C1 segment of cervical spinal cord (tissue), 14 donors: ENCODE data around the gene C1orf226.

Experiments used
- DNase-seq, 14 donors: peaks; one replicate each; lab custom pipeline; 2025; lab: John Stamatoyannopoulos, UW

The C1orf226 gene

GRCh38 chr1:162365284-162366020 lies 16.1 kb upstream of the C1orf226 start:
- DNase-seq = no peak

DNA sequence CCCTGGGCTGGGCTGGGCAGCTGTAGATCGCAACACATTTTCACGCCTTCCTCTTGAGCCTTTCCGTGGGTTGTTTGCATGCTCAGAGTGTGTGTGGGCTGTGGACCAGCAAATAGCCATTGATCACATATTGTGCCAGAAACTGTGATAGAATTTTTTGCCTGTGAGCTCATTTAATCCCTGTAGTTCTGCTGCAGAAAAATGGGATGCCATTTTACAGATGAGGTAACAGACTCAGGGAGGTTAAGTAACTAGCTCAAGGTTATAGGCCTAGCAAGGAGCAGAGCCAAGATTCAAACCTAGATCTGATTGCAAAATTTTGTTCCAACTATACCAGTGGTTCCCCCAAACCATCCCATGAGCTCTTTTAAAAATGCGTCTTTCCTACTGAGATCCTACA lies 15.4 kb upstream of the C1orf226 start:
- no peak for DNase-seq

GRCh38 chr1:162366671-162367070 lies 14.9 kb upstream of the C1orf226 start:
- no peak for DNase-seq

GRCh38 chr1:162367073-162367472 lies 14.5 kb upstream of the C1orf226 start:
- no peak for DNase-seq

- DNase-seq = no peak
These were observed 13.8 kb upstream of the C1orf226 start for GRCh38 chr1:162367772-162368171.

DNA sequence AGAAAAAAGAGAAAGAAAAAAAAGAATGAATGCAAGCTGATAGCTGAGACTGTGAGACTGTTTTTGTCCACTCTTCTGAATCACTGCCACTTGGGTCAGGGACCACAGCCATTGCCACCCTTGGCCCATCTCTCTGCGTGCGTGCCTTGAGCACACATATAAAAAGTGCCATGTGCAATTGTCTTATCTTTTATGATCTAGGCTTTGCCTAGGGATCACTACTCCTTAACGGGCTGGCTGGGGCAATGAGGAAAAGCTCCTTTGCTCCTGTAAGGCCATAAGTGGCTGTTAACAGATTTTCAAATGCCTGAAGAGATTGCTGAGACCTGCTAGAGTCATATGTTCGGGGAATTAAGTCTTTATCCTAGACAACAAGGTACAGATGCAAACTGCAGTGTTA lies 13.1 kb upstream of the C1orf226 start:
- DNase-seq = no peak

GRCh38 chr1:162369571-162369970 lies 12.0 kb upstream of the C1orf226 start:
- no peak for DNase-seq

DNA sequence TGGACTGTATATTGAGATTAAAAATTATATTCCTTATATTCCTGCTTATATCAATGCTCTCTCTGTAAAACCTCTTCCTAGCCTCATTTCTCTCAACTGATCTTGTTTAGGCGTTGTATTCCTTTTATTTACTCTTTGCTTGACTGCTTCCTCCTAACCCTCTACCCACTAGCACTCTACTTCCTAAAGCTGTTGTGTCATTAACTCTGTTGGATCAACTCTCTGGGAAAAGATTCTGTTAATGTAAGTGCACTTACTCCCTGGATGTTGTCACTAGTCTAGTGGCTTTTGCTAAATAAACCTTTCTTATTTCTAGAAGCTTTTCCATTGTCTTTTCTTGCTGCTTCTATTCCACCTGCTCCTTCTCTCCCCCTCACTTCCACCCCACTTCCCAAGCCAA lies 11.4 kb upstream of the C1orf226 start:
- no peak for DNase-seq

DNA sequence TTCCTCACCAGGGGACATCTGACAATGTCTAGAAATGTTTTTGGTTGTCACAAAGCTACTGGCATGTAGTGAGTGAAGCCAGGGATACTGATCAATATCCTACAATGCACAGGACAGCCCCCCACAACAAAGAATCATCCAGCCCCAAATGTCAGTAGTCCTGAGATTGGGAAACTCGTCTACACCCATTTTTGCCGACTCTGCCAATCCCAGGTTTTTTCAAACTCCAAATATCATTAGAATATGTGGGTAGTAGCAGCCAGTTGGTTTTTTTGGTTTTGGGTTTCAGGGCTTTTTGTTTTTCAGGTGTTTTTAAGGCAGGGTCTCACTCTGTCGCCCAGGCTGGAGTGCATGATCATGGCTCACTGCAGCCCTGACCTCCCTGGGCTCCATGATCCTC lies 10.8 kb upstream of the C1orf226 start:
- no peak for DNase-seq

DNA sequence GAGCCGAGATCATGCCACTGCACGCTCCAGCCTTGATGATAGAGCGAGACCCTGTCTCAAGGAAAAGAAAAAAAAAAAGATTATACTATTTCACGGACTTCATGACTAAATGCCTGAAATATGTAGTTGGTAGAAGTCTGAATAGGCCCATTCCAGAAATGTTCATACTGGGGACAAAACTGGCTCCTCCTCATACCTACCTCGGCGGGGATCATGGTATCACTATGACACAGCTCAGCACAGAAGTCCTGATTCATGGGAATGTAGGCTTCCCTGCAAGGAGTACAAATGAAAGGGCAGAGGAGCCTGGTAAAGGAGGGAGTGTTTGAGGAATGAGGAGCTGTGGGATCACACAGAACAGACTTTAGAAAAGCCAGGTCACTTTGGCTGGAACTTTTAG lies 9.9 kb upstream of the C1orf226 start:
- no peak for DNase-seq

GRCh38 chr1:162372159-162373071 lies 9.1 kb upstream of the C1orf226 start:
- no peak for DNase-seq

DNA sequence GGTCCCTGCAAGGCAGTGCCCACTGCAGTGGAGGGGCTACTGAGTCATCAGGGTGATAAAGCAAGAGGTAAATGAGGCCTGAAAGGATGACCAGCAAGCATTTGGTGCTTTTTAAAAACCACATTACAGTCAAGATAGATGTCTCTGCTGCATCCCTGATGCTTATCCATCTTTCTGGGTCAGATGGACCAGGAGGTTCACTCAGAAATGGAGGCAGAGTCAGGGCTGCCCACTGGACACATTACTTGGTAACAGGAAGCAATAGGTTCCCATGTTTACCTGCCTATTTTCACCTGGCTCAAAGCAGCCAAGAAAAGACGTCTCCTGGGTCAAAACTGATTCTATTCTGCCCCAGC lies 8.5 kb upstream of the C1orf226 start:
- DNase-seq = no peak

- no peak for DNase-seq
These were observed 7.8 kb upstream of the C1orf226 start for GRCh38 chr1:162373541-162374260.

DNA sequence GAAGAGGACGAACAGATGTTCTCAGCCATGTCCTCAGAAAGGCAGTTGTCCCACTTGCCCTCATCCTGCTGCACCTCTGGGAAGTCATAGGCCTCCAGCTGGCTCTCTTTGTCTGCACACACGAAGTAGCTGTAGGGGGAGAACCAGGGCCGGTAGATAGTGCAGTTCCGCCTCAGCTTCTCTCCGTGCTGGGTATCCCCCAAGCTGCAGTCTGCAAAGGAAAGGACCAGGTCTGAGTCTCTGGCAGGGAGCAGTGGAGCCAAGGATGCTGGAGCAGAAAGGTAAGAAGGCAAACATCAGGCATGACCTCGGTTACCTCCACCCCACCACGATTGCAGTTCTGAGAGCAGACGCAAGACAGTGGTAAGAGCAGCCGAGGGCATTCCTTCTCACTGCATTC lies 7.1 kb upstream of the C1orf226 start:
- no peak for DNase-seq

GRCh38 chr1:162375463-162375862 lies 6.1 kb upstream of the C1orf226 start:
- DNase-seq = no peak

GRCh38 chr1:162376691-162377090 lies 4.8 kb upstream of the C1orf226 start, which contains the start of gene SPATA46:
Gene SPATA46 (minus strand): TSS chr1:162376854. CDS start chr1:162376790, 64 bp downstream.
- DNase-seq = no peak

GRCh38 chr1:162380061-162380846 lies 1.3 kb upstream of the C1orf226 start:
- no peak for DNase-seq

DNA sequence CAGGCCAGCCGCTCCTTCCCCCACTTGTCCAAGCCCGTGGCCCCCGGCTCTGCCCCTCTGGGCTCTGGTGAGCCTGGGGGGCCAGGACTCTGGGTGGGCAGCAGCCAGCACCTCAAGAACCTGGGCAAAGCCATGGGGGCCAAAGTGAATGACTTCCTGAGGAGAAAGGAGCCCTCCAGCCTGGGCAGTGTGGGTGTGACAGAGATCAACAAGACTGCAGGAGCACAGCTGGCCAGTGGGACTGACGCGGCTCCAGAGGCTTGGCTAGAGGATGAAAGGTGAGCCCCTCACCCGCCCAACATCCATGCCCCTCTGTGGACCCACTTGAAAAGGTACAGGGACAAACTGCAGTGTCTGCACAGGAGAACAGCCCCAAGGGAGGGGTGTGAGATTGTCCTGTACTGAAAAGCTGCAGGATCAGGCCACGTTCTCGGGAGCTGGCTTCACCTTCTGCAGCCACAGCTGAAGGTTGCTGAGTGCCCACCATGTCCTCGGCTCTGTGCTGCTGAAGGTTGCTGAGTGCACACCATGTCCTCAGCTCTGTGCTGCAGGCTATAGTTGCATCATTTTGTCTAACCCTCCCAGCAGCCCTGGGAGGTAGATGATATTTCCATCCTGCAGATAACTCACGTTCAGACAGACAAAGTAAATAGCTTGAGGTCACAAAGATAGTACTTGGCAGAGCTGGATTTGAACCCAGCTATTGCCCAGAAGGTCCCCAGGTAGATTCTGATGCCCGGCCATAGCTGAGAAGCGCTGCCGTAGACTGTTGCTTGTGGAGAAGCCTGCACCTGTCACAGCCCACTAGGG lies 618 bp downstream of the C1orf226 start:
- no peak for DNase-seq

DNA sequence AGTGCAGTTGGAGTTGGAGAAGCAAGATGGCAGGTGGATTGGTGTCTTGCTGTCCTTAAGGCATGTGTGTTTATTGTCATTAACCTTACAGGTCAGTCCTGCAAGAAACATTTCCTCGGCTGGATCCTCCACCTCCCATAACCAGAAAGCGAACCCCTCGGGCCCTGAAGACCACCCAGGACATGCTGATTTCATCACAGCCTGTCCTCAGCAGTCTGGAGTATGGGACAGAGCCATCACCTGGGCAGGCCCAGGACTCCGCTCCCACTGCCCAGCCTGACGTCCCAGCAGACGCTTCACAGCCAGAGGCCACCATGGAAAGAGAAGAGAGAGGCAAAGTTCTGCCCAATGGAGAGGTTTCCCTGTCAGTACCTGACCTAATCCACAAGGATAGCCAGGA lies 1.6 kb downstream of the C1orf226 start:
- no peak for DNase-seq

DNA sequence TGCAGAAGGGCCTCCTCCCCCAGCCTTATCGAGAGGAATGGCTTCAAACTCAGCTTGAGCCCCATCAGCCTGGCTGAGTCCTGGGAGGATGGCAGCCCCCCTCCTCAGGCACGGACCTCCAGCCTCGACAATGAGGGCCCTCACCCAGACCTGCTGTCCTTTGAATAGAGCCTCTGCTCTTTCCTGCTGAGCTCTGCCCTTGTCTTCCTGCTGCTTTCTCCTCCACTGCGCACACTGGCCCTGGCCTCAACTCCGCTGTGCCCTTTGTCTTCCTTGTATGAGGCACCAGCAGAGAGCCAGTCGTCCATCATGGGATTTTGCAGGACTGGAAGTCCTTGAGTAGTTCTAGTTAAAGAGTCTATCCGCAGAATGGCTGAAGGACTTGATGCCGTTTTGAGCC lies 2.0 kb downstream of the C1orf226 start:
- DNase-seq = no peak

DNA sequence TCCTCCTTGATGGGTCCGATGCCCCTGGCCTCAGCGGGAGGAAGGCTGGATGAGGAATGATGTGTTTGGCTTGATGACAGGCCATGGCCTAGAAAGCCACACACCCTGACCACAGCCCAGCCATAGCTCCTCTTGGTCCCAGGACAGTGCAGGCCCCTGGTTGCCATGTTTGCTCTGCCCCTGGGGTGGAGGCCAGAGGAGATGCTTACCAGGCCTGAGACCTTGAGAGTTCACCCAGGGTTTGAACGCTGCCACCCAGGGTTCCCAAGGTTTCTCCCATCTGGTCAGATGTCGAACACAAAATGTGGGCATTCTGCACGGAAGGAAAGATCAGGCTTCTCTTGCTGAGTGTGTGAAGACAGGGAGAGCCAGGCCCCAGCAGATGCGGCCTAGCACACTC lies 2.6 kb downstream of the C1orf226 start:
- no peak for DNase-seq
